ENCODE results near the gene ALPK3.

Gene ALPK3

DNA sequence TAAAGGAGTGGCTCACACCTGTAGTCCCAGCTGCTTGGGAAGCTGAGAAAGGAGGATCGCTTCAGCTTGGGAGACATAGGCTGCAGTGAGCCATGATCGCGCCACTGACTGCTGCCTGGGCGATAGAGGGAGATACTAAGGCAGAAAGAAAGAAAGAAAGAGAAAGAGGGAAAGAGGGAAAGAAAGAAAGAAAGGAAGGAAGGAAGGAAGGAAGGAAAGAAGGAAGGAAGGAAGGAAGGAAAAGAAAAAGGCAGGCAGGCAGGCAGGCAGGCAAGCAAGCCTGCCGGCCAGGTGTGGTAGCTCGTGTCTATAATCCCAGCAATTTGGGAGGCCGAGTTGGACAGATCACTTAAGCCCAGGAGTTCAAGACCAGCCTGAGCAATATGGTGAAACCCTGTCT lies 82.6 kb downstream of the ALPK3 start:
- DNase-seq (ENCODE audit: low read depth, low spot score) = no peak
- no peaks in the 10 kb centered on the region for H3K9me3 ChIP-seq (ENCODE audit: low read depth, low read length)
- H3K36me3 ChIP-seq (ENCODE audit: insufficient read depth, low read length) = no peaks in the 10 kb centered on the region
- H3K9ac ChIP-seq (ENCODE audit: insufficient read length) = no peak overlapping the region
- no peak overlapping the region for H3K4me3 ChIP-seq
- no peak for TF ChIP-seq EZH2 (IDR thresholded peaks at IDR 0.05)
- no peak for TF ChIP-seq FOXP2 (optimal IDR thresholded peaks at IDR 0.05; ENCODE audit: control extremely low read depth, extremely low read length, insufficient read depth)
- TF ChIP-seq POLR2AphosphoS5 (IDR thresholded peaks at IDR 0.05; ENCODE audit: borderline replicate concordance, low read depth, low read length) = no peak
- H3K27ac ChIP-seq = no peak overlapping the region

DNA sequence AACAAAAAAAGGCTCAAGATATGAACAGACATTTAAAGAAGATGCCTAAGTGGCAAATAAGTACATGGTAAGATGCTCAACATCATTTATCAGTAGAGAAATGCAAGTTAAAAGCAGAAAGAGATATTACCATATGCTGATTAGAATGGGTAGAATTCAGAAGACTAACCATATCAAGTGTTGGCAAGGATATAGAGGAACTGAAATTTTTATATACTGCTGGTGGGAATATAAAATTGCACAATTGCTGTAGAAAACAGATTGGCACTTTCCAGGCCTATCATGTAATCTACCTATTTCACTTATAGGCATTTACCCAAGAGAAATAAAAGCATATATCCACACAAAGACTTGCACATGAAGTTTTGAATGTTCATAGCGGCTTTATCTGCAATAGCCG lies 84.4 kb downstream of the ALPK3 start:
- no peak for TF ChIP-seq EZH2 (IDR thresholded peaks at IDR 0.05)
- TF ChIP-seq FOXP2 (optimal IDR thresholded peaks at IDR 0.05; ENCODE audit: control extremely low read depth, extremely low read length, insufficient read depth) = no peak
- no peak for TF ChIP-seq POLR2AphosphoS5 (IDR thresholded peaks at IDR 0.05; ENCODE audit: borderline replicate concordance, low read depth, low read length)
- Histone ChIP-seq H3K36me3 (ENCODE audit: insufficient read depth, low read length) (no peaks in the 10 kb centered on the region), H3K9me3 (ENCODE audit: low read depth, low read length) (no peaks in the 10 kb centered on the region), H3K4me3 (no peak overlapping the region), H3K9ac (ENCODE audit: insufficient read length) (no peak overlapping the region), H3K27ac (no peak overlapping the region)
- DNase-seq (ENCODE audit: low read depth, low spot score) = no peak

DNA sequence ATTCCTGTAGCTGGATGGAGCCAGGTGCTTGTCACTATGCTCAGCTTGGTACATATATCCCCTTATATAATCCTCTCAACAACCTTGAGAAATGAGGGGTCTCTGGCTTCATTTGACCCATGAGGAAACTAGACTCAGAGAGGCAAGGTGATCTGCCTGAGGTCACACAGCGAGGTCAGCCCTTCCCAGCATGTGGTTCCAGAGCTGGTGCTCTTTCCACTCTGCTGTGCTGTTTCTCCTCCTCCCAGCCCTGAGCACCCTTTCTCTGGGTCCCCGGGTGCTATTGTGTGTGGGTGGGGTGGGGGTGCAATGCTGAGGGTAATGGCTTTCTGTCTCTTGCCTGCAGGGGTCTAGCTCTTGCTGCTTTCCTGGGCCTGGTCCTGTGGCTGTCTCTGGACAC lies 86.6 kb downstream of the ALPK3 start:
- Histone ChIP-seq H3K36me3 (ENCODE audit: insufficient read depth, low read length) (no peaks in the 10 kb centered on the region), H3K27ac (no peak overlapping the region), H3K9me3 (ENCODE audit: low read depth, low read length) (no peaks in the 10 kb centered on the region), H3K9ac (ENCODE audit: insufficient read length) (no peak overlapping the region), H3K4me3 (no peak overlapping the region)
- DNase-seq (ENCODE audit: low read depth, low spot score) = no peak
- TF ChIP-seq FOXP2 (optimal IDR thresholded peaks at IDR 0.05; ENCODE audit: control extremely low read depth, extremely low read length, insufficient read depth) (no peak), EZH2 (IDR thresholded peaks at IDR 0.05) (no peak), POLR2AphosphoS5 (IDR thresholded peaks at IDR 0.05; ENCODE audit: borderline replicate concordance, low read depth, low read length) (no peak)

- no peaks in the 10 kb centered on the region for H3K36me3 ChIP-seq (ENCODE audit: insufficient read depth, low read length)
- no peaks in the 10 kb centered on the region for H3K9me3 ChIP-seq (ENCODE audit: low read depth, low read length)
- H3K9ac ChIP-seq (ENCODE audit: insufficient read length) = no peak overlapping the region
- no peak for DNase-seq (ENCODE audit: low read depth, low spot score)
- no peak overlapping the region for H3K27ac ChIP-seq
- TF ChIP-seq POLR2AphosphoS5 (IDR thresholded peaks at IDR 0.05; ENCODE audit: borderline replicate concordance, low read depth, low read length) = no peak
- TF ChIP-seq FOXP2 (optimal IDR thresholded peaks at IDR 0.05; ENCODE audit: control extremely low read depth, extremely low read length, insufficient read depth) = no peak
- no peak for TF ChIP-seq EZH2 (IDR thresholded peaks at IDR 0.05)
- H3K4me3 ChIP-seq = no peak overlapping the region
Measured at GRCh38 chr15:84904419-84904818, 87.3 kb downstream of the ALPK3 start.

- DNase-seq (ENCODE audit: low read depth, low spot score) = no peak
- Histone ChIP-seq H3K9me3 (ENCODE audit: low read depth, low read length) (no peaks in the 10 kb centered on the region), H3K36me3 (ENCODE audit: insufficient read depth, low read length) (no peaks in the 10 kb centered on the region), H3K9ac (ENCODE audit: insufficient read length) (no peak overlapping the region), H3K4me3 (no peak overlapping the region), H3K27ac (no peak overlapping the region)
- no peak for TF ChIP-seq POLR2AphosphoS5 (IDR thresholded peaks at IDR 0.05; ENCODE audit: borderline replicate concordance, low read depth, low read length)
- no peak for TF ChIP-seq FOXP2 (optimal IDR thresholded peaks at IDR 0.05; ENCODE audit: control extremely low read depth, extremely low read length, insufficient read depth)
- TF ChIP-seq EZH2 (IDR thresholded peaks at IDR 0.05) = no peak
Measured at GRCh38 chr15:84905016-84905916, 88.1 kb downstream of the ALPK3 start.

- no peaks in the 10 kb centered on the region for H3K9me3 ChIP-seq (ENCODE audit: low read depth, low read length)
- no peak overlapping the region for H3K9ac ChIP-seq (ENCODE audit: insufficient read length)
- no peak overlapping the region for H3K27ac ChIP-seq
- no peak overlapping the region for H3K4me3 ChIP-seq
- no peaks in the 10 kb centered on the region for H3K36me3 ChIP-seq (ENCODE audit: insufficient read depth, low read length)
- no peak for DNase-seq (ENCODE audit: low read depth, low spot score)
- TF ChIP-seq POLR2AphosphoS5 (IDR thresholded peaks at IDR 0.05; ENCODE audit: borderline replicate concordance, low read depth, low read length) = no peak
- TF ChIP-seq EZH2 (IDR thresholded peaks at IDR 0.05) = no peak
- no peak for TF ChIP-seq FOXP2 (optimal IDR thresholded peaks at IDR 0.05; ENCODE audit: control extremely low read depth, extremely low read length, insufficient read depth)
Measured at GRCh38 chr15:84907731-84908130, 90.6 kb downstream of the ALPK3 start.

DNA sequence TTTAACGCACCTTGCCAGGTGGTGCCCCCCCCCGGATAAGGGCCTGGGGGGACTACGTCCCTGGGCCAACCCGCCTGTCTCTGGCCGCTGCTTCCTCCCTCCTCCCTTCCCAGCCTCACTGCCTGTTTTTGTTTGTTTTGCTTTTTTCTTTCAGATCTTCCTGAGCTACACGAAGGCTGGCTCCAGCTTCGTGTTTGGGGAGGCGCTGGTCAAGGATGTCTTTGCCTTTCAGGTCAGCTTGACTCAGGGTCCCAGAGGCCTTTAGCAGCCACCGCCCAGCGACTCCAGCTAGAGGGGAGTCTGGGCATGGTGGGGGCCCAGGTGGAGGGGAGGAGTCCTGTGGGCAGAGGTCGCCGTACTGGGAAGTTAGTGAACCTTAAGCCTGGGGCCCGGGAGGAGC lies 91.4 kb downstream of the ALPK3 start:
- H3K27ac ChIP-seq = no peak overlapping the region
- H3K36me3 ChIP-seq (ENCODE audit: insufficient read depth, low read length) = no peaks in the 10 kb centered on the region
- H3K4me3 ChIP-seq = no peak overlapping the region
- no peak for DNase-seq (ENCODE audit: low read depth, low spot score)
- H3K9ac ChIP-seq (ENCODE audit: insufficient read length) = no peak overlapping the region
- TF ChIP-seq EZH2 (IDR thresholded peaks at IDR 0.05) (no peak), POLR2AphosphoS5 (IDR thresholded peaks at IDR 0.05; ENCODE audit: borderline replicate concordance, low read depth, low read length) (no peak), FOXP2 (optimal IDR thresholded peaks at IDR 0.05; ENCODE audit: control extremely low read depth, extremely low read length, insufficient read depth) (no peak)
- no peaks in the 10 kb centered on the region for H3K9me3 ChIP-seq (ENCODE audit: low read depth, low read length)

DNA sequence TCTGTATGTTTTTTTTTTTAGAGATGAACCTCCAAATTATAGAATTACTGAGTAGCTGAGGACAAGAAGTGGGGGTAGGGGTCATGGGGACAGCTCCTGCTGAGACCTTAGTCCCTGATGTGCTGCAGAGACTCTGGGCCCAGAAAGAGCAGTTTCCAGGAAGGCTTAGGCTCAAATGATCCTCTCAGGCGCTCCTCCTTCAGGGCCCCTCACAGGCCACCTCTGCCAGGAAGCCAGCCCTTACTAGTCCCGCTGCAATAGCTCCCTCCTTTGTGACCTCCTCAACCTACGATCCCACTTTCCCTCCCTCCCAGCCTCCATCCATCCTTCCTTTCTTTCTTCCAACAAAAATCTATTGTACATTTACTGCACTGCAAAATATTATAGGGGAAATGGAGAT lies 91.9 kb downstream of the ALPK3 start:
- no peak for DNase-seq (ENCODE audit: low read depth, low spot score)
- Histone ChIP-seq H3K36me3 (ENCODE audit: insufficient read depth, low read length) (no peaks in the 10 kb centered on the region), H3K4me3 (no peak overlapping the region), H3K9me3 (ENCODE audit: low read depth, low read length) (no peaks in the 10 kb centered on the region), H3K9ac (ENCODE audit: insufficient read length) (no peak overlapping the region), H3K27ac (no peak overlapping the region)
- TF ChIP-seq EZH2 (IDR thresholded peaks at IDR 0.05) = no peak
- TF ChIP-seq POLR2AphosphoS5 (IDR thresholded peaks at IDR 0.05; ENCODE audit: borderline replicate concordance, low read depth, low read length) = no peak
- TF ChIP-seq FOXP2 (optimal IDR thresholded peaks at IDR 0.05; ENCODE audit: control extremely low read depth, extremely low read length, insufficient read depth) = no peak
